ENCODE data around the gene NR1H4. TPM values are rescaled to one million over a fixed set of nuclear protein-coding genes. Genes with fewer than 3 reads are reported as not detected.

The NR1H4 gene
- total RNA-seq, 1 experiment from 2014 or later: not detected

DNA sequence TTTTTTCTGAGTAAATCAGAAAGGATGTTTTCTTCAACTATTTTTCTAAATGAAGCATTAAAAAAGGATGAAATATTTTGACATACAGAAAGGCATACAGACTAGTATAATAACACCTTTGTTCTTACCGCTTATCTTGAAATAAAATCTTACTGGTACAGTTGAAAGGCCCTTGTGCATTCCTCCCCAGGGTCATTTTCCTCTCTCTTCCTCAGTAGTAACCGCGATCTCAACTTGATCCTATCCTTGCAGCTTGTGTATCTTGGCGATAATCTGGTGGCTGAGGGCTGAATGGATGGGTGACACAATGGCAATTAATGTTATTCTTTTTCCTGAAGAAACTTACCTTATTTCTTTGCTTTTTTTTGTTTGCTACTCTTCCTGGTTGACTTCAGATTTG is 118.3 kb downstream of the NR1H4 start:
- ATAC-seq (no peak), DNase-seq (ENCODE audit: low spot score) (no peak)
- ChIA-PET CTCF (no interaction called here), POLR2A (interaction anchor here (0.6 kb wide), 1 partner anchor 48 kb away, joined by 6 read pairs; no protein-coding TSS in a partner anchor)
- peaks cover 21% of the 10 kb centered on the region for H3K36me3 Mint-ChIP-seq
- H3K4me1 Mint-ChIP-seq: peaks cover 4% of the 10 kb centered on the region
- no peak overlapping the region for H3K4me3 Mint-ChIP-seq
- TF ChIP-seq ELF4 (CRISPR knock-in tag; IDR thresholded peaks at IDR 0.05; ENCODE audit: low read depth) (no peak), JAZF1 (CRISPR knock-in tag; IDR thresholded peaks at IDR 0.05) (no peak), NFE2L1 (CRISPR knock-in tag; IDR thresholded peaks at IDR 0.05) (no peak)
- TF ChIP-seq, protein P1, sequence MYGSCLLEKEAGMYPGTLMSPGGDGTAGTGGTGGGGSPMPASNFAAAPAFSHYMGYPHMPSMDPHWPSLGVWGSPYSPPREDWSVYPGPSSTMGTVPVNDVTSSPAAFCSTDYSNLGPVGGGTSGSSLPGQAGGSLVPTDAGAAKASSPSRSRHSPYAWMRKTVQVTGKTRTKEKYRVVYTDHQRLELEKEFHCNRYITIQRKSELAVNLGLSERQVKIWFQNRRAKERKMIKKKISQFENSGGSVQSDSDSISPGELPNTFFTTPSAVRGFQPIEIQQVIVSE (CRISPR knock-in tag; IDR thresholded peaks at IDR 0.05; ENCODE audit: borderline replicate concordance): no peak
- peaks cover 36% of the 10 kb centered on the region for H3K9me3 Mint-ChIP-seq
- no peak overlapping the region for H3K27ac Mint-ChIP-seq
- H3K27me3 Mint-ChIP-seq (ENCODE audit: low read depth): peaks cover 3% of the 10 kb centered on the region

GRCh38 chr12:100593490-100593889 is 119.8 kb downstream of the NR1H4 start:
- peaks cover 23% of the 10 kb centered on the region for H3K9me3 Mint-ChIP-seq
- POLR2A ChIA-PET: interaction anchor here (0.6 kb wide), 1 partner anchor 356 kb away, joined by 4 read pairs; no protein-coding TSS in a partner anchor
- no peak for ATAC-seq
- H3K27me3 Mint-ChIP-seq (ENCODE audit: low read depth): no peaks in the 10 kb centered on the region; the same call in 1 of the 2 replicates
- CTCF ChIA-PET: interaction anchor here (2.2 kb wide), 1 partner anchor 189 kb away, joined by 8 read pairs; no protein-coding TSS in a partner anchor
- no peak for TF ChIP-seq NR2C2 (CRISPR knock-in tag; IDR thresholded peaks at IDR 0.05)
- TF ChIP-seq FOXJ3 (CRISPR knock-in tag; IDR thresholded peaks at IDR 0.05; ENCODE audit: borderline replicate concordance): no peak
- no peak for TF ChIP-seq ZNF512 (CRISPR knock-in tag; IDR thresholded peaks at IDR 0.05; ENCODE audit: borderline replicate concordance)
- no peak for TF ChIP-seq CREB1 (CRISPR knock-in tag; IDR thresholded peaks at IDR 0.05)
- TF ChIP-seq NR3C1 (CRISPR knock-in tag; conservative IDR thresholded peaks at IDR 0.05; ENCODE audit: low read depth): no peak
- no peak for TF ChIP-seq ZNF416 (CRISPR knock-in tag; IDR thresholded peaks at IDR 0.05)
- TF ChIP-seq ZNF423 (CRISPR knock-in tag; IDR thresholded peaks at IDR 0.05): no peak
- TF ChIP-seq, protein P2, sequence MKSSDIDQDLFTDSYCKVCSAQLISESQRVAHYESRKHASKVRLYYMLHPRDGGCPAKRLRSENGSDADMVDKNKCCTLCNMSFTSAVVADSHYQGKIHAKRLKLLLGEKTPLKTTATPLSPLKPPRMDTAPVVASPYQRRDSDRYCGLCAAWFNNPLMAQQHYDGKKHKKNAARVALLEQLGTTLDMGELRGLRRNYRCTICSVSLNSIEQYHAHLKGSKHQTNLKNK (CRISPR knock-in tag; IDR thresholded peaks at IDR 0.05): no peak
- TF ChIP-seq ESRRA (CRISPR knock-in tag; IDR thresholded peaks at IDR 0.05; ENCODE audit: borderline replicate concordance): no peak
- no peak for TF ChIP-seq JUN (CRISPR knock-in tag; IDR thresholded peaks at IDR 0.05)
- TF ChIP-seq, protein P3, sequence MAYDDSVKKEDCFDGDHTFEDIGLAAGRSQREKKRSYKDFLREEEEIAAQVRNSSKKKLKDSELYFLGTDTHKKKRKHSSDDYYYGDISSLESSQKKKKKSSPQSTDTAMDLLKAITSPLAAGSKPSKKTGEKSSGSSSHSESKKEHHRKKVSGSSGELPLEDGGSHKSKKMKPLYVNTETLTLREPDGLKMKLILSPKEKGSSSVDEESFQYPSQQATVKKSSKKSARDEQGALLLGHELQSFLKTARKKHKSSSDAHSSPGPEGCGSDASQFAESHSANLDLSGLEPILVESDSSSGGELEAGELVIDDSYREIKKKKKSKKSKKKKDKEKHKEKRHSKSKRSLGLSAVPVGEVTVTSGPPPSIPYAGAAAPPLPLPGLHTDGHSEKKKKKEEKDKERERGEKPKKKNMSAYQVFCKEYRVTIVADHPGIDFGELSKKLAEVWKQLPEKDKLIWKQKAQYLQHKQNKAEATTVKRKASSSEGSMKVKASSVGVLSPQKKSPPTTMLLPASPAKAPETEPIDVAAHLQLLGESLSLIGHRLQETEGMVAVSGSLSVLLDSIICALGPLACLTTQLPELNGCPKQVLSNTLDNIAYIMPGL (CRISPR knock-in tag; IDR thresholded peaks at IDR 0.05): no peak
- TF ChIP-seq E2F4 (CRISPR knock-in tag; IDR thresholded peaks at IDR 0.05; ENCODE audit: borderline replicate concordance, low read depth): no peak
- TF ChIP-seq MXD4 (CRISPR knock-in tag; IDR thresholded peaks at IDR 0.05; ENCODE audit: borderline replicate concordance): no peak
- no peak for DNase-seq (ENCODE audit: low spot score)
- no peak overlapping the region; the same call in 1 of the 2 replicates for H3K27ac Mint-ChIP-seq
- H3K36me3 Mint-ChIP-seq: peaks cover 8% of the 10 kb centered on the region
- 0 out of 2 replicates have a peak, but pooled peaks cover 2% of the 10 kb centered on the region for H3K4me1 Mint-ChIP-seq
- H3K4me3 Mint-ChIP-seq: no peak overlapping the region

DNA sequence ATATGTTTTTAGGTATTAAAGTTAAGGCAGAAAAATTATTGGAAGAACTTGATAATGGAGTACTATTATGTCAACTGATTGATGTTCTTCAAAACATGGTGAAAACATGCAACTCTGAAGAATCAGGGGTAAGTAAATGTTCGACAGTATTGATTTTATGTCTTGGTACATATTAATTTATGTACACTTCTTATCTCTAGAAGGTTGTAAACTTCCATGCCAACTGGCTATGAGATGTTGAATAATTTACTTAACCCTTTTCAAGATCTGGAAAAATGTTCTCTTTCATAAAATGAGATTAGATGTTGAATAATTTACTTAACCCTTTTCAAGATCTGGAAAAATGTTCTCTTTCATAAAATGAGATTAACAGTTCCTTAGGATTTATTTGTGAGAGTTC is 128.0 kb downstream of the NR1H4 start:
- Mint-ChIP-seq H3K27me3 (ENCODE audit: low read depth) (no peaks in the 10 kb centered on the region), H3K4me3 (no peak overlapping the region), H3K36me3 (no peaks in the 10 kb centered on the region), H3K4me1 (no peaks in the 10 kb centered on the region), H3K27ac (no peak overlapping the region), H3K9me3 (no peaks in the 10 kb centered on the region)
- DNase-seq (ENCODE audit: low spot score) (no peak), ATAC-seq (no peak)
- ChIA-PET POLR2A (no interaction called here), CTCF (no interaction called here)
- TF ChIP-seq ZBTB21 (CRISPR knock-in tag; IDR thresholded peaks at IDR 0.05; ENCODE audit: borderline replicate concordance): no peak
- no peak for TF ChIP-seq SP1 (CRISPR knock-in tag; conservative IDR thresholded peaks at IDR 0.05)
- no peak for TF ChIP-seq ELF4 (CRISPR knock-in tag; IDR thresholded peaks at IDR 0.05; ENCODE audit: low read depth)
- no peak for TF ChIP-seq ZNF512 (CRISPR knock-in tag; IDR thresholded peaks at IDR 0.05; ENCODE audit: borderline replicate concordance)
- no peak for TF ChIP-seq E2F5 (CRISPR knock-in tag; IDR thresholded peaks at IDR 0.05)
- no peak for TF ChIP-seq CREB1 (CRISPR knock-in tag; IDR thresholded peaks at IDR 0.05)
- TF ChIP-seq, protein P4, sequence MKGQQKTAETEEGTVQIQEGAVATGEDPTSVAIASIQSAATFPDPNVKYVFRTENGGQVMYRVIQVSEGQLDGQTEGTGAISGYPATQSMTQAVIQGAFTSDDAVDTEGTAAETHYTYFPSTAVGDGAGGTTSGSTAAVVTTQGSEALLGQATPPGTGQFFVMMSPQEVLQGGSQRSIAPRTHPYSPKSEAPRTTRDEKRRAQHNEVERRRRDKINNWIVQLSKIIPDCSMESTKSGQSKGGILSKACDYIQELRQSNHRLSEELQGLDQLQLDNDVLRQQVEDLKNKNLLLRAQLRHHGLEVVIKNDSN (CRISPR knock-in tag; IDR thresholded peaks at IDR 0.05): no peak
- TF ChIP-seq E2F1 (CRISPR knock-in tag; IDR thresholded peaks at IDR 0.05): no peak
- TF ChIP-seq ZNF416 (CRISPR knock-in tag; IDR thresholded peaks at IDR 0.05): no peak

All from WTC11 (cell line).